Activated B cell treated with CpG ODN at 0.5 μM for 24 hours (primary cell): Measurements from ENCODE around the gene PFDN5. TPM values are rescaled to one million over a fixed set of nuclear protein-coding genes. Genes with fewer than 3 reads are reported as not detected.

Experiments used
- ATAC-seq: fragments of 200-7000 bp; cut with Tn5 transposase; one replicate; pipeline ENCODE4 v1.10.0; 2021; ENCODE audit warnings: low read depth, mild to moderate bottlenecking, moderate library complexity
- CTCF ChIA-PET: fragments of 350-600 bp; sonication (Branson Sonifier 250); formaldehyde crosslinking; loops from one replicate; lab custom pipeline; 2021; ENCODE audit warnings: antibody characterized with exemption; lab: Charles Lee
- POLR2A ChIA-PET: fragments of 350-600 bp; sonication (Branson Sonifier 250); formaldehyde crosslinking; loops from one replicate; lab custom pipeline; 2021; ENCODE audit warnings: antibody characterized with exemption; lab: Charles Lee
- DNase-seq: peaks from one replicate; pipeline ENCODE4 v3.0.0; 2022
- H3K27ac Mint-ChIP-seq: one replicate; pipeline ENCODE4 v1.8.0; 2020; ENCODE audit warnings: mixed read lengths
- H3K27me3 Mint-ChIP-seq: one replicate; pipeline ENCODE4 v1.8.0; 2021; ENCODE audit warnings: mixed read lengths
- H3K36me3 Mint-ChIP-seq: one replicate; pipeline ENCODE4 v1.8.0; 2021; ENCODE audit warnings: low read depth, mixed read lengths
- H3K4me1 Mint-ChIP-seq: one replicate; pipeline ENCODE4 v1.8.0; 2021; ENCODE audit warnings: mixed read lengths
- H3K4me3 Mint-ChIP-seq: one replicate; pipeline ENCODE4 v1.8.0; 2020; ENCODE audit warnings: mild to moderate bottlenecking, mixed read lengths
- H3K9me3 Mint-ChIP-seq: one replicate; pipeline ENCODE4 v1.8.0; 2020; ENCODE audit warnings: mixed read lengths
- intact Hi-C: fragments of 100-400 bp; cut with micrococcal nuclease; formaldehyde crosslinking; loops from one replicate; pipeline ENCODE4 v1.15.1; 2024
- total RNA-seq: library from RNA; stranded (reverse); gene quantifications from 2 replicates; pipeline ENCODE4 v1.2.3, GENCODE V29; 2022
- TF ChIP-seq, protein P1 (sequence below): fragments of 200-600 bp; IDR thresholded peaks from one replicate; pipeline ENCODE4 v1.8.0; 2022; ENCODE audit warnings: antibody characterized with exemption, mild to moderate bottlenecking

The PFDN5 gene
- total RNA-seq, 1 donor from 2014 or later, result 486 TPM

DNA sequence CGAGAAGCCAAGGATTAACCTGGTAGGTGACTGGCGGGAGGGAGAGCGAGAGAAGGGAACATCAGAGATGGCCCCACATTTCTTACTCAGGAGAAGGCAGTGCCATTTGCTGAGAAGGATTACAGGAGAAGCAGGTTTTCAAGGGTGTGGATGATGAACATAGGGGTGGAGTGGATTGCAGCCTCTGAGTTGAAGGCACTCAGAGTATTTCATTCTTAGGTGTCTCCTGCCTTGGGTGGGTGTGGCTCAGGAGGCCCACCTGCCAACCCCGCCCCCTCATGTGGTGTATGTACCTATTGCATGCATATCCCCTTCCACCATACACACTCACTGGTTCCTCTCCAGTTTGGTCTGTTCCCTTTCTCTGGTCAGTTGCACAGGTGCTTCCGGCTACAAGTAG is 20.9 kb upstream of the PFDN5 start:
- POLR2A ChIA-PET, result no interaction called here
- Mint-ChIP-seq H3K9me3 (no peaks in the 10 kb centered on the region), H3K4me3 (no peak overlapping the region), H3K36me3 (no peaks in the 10 kb centered on the region), H3K27me3 (no peaks in the 10 kb centered on the region), H3K27ac (no peak overlapping the region), H3K4me1 (no peaks in the 10 kb centered on the region)
- intact Hi-C loops, result no loop called here
- DNase-seq, result no peak
- CTCF ChIA-PET, result interaction anchor here (1.5 kb wide), 1 partner anchor 60 kb away, joined by 3 read pairs; no protein-coding TSS in a partner anchor
- ATAC-seq, result no peak
- TF ChIP-seq, protein P1, sequence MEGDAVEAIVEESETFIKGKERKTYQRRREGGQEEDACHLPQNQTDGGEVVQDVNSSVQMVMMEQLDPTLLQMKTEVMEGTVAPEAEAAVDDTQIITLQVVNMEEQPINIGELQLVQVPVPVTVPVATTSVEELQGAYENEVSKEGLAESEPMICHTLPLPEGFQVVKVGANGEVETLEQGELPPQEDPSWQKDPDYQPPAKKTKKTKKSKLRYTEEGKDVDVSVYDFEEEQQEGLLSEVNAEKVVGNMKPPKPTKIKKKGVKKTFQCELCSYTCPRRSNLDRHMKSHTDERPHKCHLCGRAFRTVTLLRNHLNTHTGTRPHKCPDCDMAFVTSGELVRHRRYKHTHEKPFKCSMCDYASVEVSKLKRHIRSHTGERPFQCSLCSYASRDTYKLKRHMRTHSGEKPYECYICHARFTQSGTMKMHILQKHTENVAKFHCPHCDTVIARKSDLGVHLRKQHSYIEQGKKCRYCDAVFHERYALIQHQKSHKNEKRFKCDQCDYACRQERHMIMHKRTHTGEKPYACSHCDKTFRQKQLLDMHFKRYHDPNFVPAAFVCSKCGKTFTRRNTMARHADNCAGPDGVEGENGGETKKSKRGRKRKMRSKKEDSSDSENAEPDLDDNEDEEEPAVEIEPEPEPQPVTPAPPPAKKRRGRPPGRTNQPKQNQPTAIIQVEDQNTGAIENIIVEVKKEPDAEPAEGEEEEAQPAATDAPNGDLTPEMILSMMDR, result no peak

DNA sequence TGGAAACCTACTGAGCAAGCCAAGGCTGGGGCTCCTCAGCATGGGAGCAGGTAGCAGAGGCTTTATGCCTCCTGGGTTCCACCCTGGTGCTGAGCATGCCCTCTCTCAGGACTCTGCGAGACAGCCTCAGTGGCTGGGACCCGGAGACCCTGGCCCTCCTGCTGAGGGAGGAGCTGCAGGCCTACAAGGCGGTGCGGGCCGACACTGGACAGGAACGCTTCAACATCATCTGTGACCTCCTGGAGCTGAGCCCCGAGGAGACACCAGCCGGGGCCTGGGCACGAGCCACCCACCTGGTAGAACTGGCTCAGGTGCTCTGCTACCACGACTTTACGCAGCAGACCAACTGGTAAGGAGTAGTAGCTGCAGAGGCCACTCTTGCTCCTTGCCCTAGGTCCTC is 18.8 kb upstream of the PFDN5 start:
- Mint-ChIP-seq H3K27me3 (no peaks in the 10 kb centered on the region), H3K27ac (no peak overlapping the region), H3K9me3 (no peaks in the 10 kb centered on the region), H3K4me3 (no peak overlapping the region), H3K4me1 (no peaks in the 10 kb centered on the region), H3K36me3 (no peaks in the 10 kb centered on the region)
- no peak for ATAC-seq
- POLR2A ChIA-PET, result no interaction called here
- DNase-seq, result no peak
- TF ChIP-seq, protein P1, result no peak
- intact Hi-C loops, result no loop called here
- CTCF ChIA-PET, result interaction anchor here (0.9 kb wide), 1 partner anchor 211 kb away, joined by 4 read pairs; no protein-coding TSS in a partner anchor

DNA sequence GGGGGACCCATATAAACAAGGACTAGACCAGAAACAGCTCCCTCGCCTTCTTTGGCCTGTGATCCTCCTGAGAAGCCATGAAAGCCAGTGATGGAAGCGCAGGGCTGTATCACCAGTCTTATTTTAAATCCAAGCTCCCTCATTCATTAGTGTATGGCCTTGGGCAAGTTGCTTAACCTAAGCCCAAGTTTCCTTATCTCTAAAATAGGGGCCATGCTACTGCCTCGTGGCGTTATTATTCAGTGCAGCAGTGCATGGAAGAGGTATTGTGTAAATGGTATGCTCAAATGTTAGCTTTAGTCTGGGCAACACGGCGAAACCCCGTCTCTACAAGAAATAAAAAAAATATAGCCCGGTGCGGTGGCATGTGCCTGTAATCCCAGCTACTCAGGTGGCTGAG is 17.4 kb upstream of the PFDN5 start:
- no peak overlapping the region for H3K27ac Mint-ChIP-seq
- H3K36me3 Mint-ChIP-seq, result peaks cover 3% of the 10 kb centered on the region
- CTCF ChIA-PET, result interaction anchor here (0.8 to 1.3 kb wide), 4 partner anchors 10 to 119 kb away, joined by 3 to 4 read pairs (median 4); partner anchors contain the start of gene AAAS
- no peak for DNase-seq
- no peaks in the 10 kb centered on the region for H3K27me3 Mint-ChIP-seq
- no peaks in the 10 kb centered on the region for H3K9me3 Mint-ChIP-seq
- TF ChIP-seq, protein P1, result no peak
- intact Hi-C loops, result no loop called here
- POLR2A ChIA-PET, result interaction anchor here (0.5 to 1.4 kb wide), 4 partner anchors 15 to 38 kb away, joined by 3 to 8 read pairs (median 4); no protein-coding TSS in a partner anchor
- H3K4me3 Mint-ChIP-seq, result no peak overlapping the region
- H3K4me1 Mint-ChIP-seq, result no peaks in the 10 kb centered on the region
- no peak for ATAC-seq

DNA sequence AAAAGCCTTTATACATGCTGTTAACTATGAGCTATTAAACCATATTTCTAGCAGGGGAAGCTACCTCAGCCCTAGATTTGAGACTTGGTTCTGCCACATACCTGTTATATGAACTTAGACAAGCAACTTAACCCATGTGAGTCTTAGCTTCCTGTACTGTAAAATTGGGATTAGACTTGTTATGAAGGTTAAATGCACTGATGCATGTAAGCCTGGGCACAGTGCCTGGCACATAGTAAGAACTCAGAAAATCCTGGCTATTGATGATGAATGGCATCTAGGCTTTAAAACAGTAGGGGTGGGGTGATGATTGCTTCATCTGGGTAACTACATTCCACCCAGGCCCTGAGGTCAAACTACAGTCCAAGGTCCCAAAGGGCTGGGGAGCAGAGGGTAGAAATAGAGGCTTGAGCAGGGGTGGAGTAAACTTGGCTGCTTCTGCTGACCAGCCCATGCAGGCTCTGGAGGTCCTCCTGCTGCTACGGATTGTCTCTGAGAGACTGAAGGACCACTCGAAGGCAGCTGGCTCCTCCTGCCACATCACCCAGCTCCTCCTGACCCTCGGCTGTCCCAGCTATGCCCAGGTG is 16.0 kb upstream of the PFDN5 start:
- no peaks in the 10 kb centered on the region for H3K9me3 Mint-ChIP-seq
- ATAC-seq (no peak), DNase-seq (no peak)
- ChIA-PET POLR2A (interaction anchor here (1.0 to 1.4 kb wide), 4 partner anchors 16 to 66 kb away, joined by 3 to 4 read pairs (median 4); partner anchors contain the start of gene PFDN5), CTCF (interaction anchor here (0.8 to 1.6 kb wide), 7 partner anchors 11 to 120 kb away, joined by 3 to 4 read pairs (median 3); partner anchors contain the start of genes AAAS and ESPL1)
- intact Hi-C loops, result no loop called here
- H3K27ac Mint-ChIP-seq, result no peak overlapping the region
- no peaks in the 10 kb centered on the region for H3K27me3 Mint-ChIP-seq
- H3K4me3 Mint-ChIP-seq, result no peak overlapping the region
- peaks cover 3% of the 10 kb centered on the region for H3K36me3 Mint-ChIP-seq
- no peaks in the 10 kb centered on the region for H3K4me1 Mint-ChIP-seq
- TF ChIP-seq, protein P1, result no peak

DNA sequence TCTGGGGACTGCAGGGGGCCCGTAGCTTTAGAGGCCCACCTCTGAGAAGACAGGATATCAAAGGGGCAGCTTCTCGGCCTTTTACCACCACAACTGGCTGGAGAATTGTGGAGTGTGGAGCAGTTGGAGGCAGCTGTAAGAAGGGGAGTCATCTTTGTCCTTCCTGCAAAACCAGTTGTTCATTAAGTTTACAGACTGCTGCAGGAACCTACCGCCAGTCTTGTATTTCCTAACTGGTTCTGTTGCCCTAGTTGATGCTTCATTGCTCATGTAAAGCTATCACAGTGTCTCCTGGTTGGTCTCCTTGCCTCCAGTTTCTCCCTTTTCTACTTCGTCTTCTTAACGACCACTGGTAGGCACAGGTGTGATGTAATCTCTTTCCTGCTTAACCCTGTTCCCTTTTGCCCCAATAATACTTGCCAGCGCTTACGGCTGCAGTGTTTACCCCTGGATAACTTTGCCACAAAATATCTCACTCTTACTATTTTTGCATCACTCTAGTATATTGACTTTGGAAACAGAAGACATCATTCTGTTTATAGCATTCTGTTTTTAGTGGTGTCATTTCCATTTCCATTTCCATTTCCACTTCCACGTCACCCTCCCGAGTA is 15.3 kb upstream of the PFDN5 start:
- no peaks in the 10 kb centered on the region for H3K27me3 Mint-ChIP-seq
- peaks cover 3% of the 10 kb centered on the region for H3K36me3 Mint-ChIP-seq
- H3K4me1 Mint-ChIP-seq, result no peaks in the 10 kb centered on the region
- no peak overlapping the region for H3K4me3 Mint-ChIP-seq
- DNase-seq (no peak), ATAC-seq (no peak)
- no peak overlapping the region for H3K27ac Mint-ChIP-seq
- CTCF ChIA-PET, result interaction anchor here (0.8 to 1.6 kb wide), 5 partner anchors 11 to 90 kb away, joined by 3 to 4 read pairs (median 3); partner anchors contain the start of gene ESPL1
- no peaks in the 10 kb centered on the region for H3K9me3 Mint-ChIP-seq
- TF ChIP-seq, protein P1, result no peak
- POLR2A ChIA-PET, result interaction anchor here (1.0 to 1.2 kb wide), 2 partner anchors 59 to 66 kb away, joined by 3 read pairs; no protein-coding TSS in a partner anchor
- intact Hi-C loops, result no loop called here
